ENCODE measurements around the gene VCX3B.
"Not testable (repeated sequence)": the region's sequence is repeated elsewhere in the genome, so short reads cannot be mapped to it uniquely, and the experiment has no call there.

VCX3B gene

DNA sequence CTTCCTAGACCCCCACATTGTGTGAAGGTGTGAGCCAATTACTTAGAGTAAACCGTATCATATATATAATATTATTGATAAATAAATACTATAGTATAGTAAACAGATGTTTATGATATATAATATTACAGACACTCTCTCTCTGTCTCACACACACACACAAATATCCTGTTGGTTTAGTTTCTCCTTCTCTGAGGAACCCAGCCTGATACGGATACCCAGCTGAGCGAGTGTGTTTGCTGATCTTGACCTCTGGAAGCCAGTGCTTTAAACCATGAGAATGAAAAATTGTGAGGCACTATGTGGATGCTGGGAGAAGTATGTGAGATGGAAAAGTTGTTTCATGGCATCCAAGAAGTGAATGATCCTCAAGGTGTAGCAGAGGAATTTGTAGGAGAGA lies at the start of gene VCX3B:
Gene VCX3B, plus strand, starts transcription at position 301 of the 400 bp plus-strand sequence. CDS start 621 bp downstream, outside the sequence.
- not testable (repeated sequence) for DNase-seq (ENCODE audit: low read depth in 2 of 2)

DNA sequence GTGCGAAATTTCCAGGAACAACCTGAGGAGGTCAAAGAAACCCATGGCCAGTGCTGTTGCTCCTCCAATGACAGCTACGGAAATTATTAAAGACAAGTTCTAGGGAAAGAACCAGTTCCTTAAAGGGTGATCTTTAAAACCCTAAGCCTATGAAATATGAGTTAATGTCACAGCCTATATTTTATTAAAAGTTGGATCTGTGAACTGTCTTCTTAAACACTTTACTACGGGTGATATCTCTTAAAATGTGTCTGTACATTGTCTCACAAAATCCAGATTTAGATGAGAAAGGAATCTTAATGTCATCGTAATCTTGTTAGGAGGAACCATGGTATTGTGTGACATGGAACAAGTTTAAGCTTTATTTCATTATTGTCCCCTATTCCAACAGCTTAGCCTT lies 46.3 kb upstream of the VCX3B start:
- no peak for DNase-seq (ENCODE audit: low read depth in 2 of 2)

GRCh38 chrX:8424912-8425311 lies 39.7 kb upstream of the VCX3B start:
- no peak for DNase-seq (ENCODE audit: low read depth in 2 of 2)

GRCh38 chrX:8429692-8430249 lies 34.9 kb upstream of the VCX3B start:
- no peak for DNase-seq (ENCODE audit: low read depth in 2 of 2)

DNA sequence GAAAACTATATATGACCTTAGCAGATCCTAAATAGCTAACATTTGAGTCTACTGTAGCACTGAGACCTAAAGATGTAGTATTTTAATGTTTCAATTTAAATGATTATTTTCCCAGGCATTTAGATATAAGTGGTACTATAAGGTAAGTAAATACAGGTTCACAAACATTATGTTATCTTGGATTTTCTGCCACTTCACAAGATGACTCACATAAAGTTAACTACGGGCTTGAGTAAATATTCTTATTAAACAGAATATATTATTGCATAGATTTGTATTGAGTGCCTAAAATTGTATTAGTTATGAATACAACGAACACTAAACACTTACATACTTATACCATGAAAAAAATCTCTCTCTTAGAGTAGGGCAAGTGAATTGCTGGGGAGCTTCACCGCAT lies 34.2 kb upstream of the VCX3B start:
- no peak for DNase-seq (ENCODE audit: low read depth in 2 of 2)

- DNase-seq (ENCODE audit: low read depth in 2 of 2): peak in 1 of 2 experiments; percentile 0
Measured at GRCh38 chrX:8432396-8432795, 32.2 kb upstream of the VCX3B start.

DNA sequence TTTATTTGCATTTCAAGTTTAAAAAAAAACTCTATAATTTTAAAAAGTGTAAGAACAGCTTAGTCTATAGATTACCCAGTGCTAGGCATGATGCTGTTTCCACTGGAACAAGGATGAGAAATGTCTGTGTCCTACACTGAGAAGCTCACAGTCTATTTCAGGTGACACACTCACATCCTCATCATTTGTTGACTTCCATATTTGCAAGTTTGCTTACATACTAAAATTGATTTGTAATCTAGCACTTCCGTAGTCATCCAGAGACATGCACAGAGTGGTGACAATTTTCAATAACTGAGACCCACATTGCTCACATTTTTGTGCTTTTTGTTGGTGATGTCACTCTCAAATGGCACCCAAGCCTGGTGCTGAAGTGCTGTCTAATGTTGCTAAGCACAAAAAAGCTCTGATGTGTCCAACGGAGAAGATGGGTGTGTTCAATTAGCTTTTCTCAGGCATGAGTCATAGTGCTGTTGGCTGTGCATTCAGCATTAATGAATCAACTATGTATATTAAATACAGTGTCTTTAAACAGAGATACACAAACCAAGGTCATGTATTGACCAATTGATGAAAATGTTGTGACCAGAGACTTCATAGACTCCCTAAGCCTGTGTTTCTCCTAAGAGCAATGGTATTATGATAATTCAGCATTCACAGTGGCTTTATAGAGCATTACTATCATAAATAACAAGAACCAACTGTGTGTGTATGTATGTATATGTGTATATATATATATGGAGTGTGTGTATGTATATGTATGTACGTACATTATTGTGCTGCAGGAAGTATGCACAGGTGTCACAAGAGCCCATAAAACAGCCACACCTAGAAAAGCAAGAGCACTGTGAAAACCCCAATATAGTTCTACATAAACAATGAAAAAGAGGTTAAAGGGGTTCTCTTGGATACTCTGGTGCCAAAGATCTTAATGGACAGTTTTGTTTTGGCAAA lies 31.2 kb upstream of the VCX3B start:
- no peak for DNase-seq (ENCODE audit: low read depth in 2 of 2)

DNA sequence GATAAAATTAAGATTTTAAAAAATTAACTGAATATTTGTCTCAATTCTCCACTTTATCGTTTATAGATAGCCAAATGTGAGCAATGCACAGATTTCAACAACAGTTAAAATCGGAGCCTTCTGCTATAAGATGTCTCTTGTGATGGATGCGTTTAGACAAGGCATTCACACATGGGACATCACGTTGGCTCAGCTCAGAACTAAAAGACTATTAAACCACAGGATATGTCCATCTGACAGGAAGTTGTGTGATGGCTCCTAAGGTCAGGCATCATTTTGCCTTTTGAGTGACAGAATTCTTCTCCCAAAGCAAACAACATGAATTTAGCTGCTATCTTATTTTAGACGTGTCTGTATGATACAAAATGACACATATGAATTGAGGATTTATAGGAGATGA lies 17.3 kb upstream of the VCX3B start:
- no peak for DNase-seq (ENCODE audit: low read depth in 2 of 2)

DNA sequence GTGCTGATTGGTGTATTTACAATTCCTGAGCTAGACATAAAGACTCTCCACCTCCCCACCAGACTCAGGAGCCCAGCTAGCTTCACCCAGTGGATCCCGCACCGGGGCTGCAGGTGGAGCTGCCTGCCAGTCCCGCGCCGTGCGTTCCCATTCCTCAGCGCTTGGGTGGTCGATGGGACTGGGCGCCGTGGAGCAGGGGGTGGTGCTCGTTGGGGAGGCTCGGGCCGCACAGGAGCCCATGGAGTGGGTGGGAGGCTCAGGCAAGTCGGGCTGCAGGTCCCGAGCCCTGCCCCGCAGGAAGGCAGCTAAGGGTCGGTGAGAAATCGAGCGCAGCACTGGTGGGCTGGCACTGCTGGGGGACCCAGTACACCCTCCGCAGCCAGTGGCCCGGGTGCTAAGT lies 12.3 kb upstream of the VCX3B start:
- DNase-seq (ENCODE audit: low read depth in 2 of 2): not testable (repeated sequence)

- DNase-seq (ENCODE audit: low read depth in 2 of 2): no peak
Measured at GRCh38 chrX:8453611-8454010, 11.0 kb upstream of the VCX3B start.

DNA sequence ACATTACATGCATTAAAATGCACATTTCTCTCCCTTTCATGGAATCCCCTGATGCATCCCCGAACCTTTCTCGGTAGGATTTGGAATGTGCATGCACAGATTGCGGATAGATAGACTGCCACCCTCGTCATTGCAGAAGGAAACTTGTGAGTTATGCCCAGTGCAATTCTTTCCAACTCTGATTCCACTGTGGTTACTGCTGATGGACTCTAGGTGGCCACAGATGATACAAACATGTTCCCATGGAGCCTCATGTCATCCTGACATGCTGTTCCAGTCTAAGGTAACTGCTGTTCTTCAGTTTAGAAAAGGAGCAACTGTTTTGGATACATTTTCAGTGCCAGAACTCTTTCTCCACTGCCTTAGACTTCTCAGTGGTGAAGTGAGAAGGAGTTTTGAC lies 9.1 kb upstream of the VCX3B start:
- no peak for DNase-seq (ENCODE audit: low read depth in 2 of 2)

DNA sequence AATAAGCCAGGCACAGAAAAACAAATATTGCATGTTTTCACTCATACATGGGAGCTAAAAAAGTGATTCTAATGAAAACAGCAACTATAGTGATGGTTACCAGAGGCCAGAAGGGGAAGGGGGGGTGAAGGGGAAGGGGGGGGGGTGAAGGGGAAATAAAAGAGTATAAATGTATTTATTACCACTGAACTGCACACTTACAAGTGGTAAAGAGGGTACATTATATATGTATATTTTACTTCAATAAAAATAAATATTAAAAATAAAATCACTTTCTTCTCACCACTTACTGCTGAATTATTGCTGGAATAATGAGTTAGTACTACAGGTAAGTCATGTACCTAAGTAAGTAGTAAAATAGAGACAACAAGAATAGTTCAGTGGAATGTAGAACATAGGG lies 2.1 kb upstream of the VCX3B start:
- no peak for DNase-seq (ENCODE audit: low read depth in 2 of 2)

DNA sequence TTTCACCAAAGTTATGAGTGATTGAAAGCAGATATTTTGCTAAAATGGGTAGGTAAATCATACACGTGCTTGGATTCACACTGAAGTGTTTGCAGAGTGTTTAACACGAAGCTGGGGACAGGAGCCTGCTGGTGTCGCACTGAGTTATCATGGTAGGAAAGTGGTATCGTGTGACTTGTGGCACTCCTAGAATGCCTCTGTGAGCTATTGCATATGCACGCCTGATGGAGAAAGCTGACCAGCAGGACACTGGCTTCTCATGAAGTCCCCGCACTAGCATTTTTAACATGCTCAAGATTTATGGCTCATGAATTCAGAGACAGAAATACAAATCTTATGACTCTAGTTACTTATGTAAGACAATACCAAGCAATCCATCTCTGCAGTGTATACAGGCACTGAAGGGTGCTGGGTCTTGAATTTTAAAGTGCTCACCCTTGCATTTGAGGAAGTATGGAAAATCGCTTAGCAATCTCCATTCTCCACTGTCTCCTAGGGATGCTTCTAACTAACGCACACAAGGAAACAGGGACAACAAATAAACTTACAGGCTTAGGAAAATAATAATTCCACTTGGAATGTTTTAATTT lies 19.8 kb downstream of the VCX3B start:
- DNase-seq (ENCODE audit: low read depth in 2 of 2): no peak

GRCh38 chrX:8495036-8495435 lies 30.4 kb downstream of the VCX3B start:
- DNase-seq (ENCODE audit: low read depth in 2 of 2): not testable (repeated sequence)

DNA sequence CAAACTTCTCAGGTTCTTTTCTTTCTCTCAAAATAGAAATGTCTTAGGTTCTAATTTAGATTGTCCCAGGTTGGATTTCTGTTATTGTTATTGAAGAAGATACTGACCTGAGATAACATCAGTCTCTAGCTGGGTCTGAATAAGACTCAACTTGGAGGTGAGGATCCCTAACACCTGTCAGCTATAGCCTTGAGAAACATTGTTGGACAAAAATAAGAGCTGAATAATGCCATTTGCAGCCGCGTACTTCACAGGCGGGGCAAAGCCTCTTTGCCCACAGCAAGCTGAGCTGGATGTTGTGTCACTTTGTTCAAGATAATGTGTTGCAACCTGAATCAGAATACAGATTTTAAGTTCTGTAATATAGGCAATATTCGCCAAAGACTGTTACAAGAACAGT lies 35.6 kb downstream of the VCX3B start:
- no peak for DNase-seq (ENCODE audit: low read depth in 2 of 2)

- DNase-seq (ENCODE audit: low read depth in 2 of 2): not testable (repeated sequence)
Measured at GRCh38 chrX:8502101-8502500, 37.5 kb downstream of the VCX3B start.

DNA sequence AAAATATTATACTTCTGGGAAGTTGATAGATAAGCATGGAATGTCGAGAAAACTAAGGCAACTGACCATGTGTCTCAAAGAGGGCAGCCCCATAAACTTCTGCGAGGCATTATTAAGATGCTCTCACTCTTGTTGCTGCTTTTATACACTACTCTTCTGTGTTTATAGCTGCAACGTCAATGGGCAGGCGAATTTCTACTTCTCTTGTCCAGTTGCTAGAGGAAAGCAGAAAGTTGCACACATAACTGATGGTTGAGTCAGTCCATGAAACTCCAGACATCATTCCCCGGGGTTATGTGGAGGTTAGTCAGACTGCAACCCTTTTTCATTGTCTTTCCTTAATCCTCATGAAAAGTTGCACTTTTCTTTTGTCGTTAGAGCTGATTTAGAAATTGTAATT lies 39.8 kb downstream of the VCX3B start:
- DNase-seq (ENCODE audit: low read depth in 2 of 2): peak in 1 of 2 experiments; percentile 23
